OCI-LY1 (cell line): ENCODE results near the gene FADD.

Source experiments
- H2AFZ ChIP-seq: fragments of 200-600 bp; sonication (generic), shearing (Covaris generic); 2 replicates; pipeline ENCODE4 v1.6.0; 2014; ENCODE audit warnings: antibody characterized with exemption, mild to moderate bottlenecking, low read length
- H3F3A ChIP-seq: fragments of 200-600 bp; sonication (generic), shearing (Covaris generic); 2 replicates; pipeline ENCODE4 v1.6.0; 2014; ENCODE audit warnings: mild to moderate bottlenecking, antibody characterized with exemption, low read length, moderate library complexity; ENCODE audit not compliant: insufficient read depth
- H3K27ac ChIP-seq: fragments of 200-600 bp; sonication (generic); 2 replicates; pipeline ENCODE4 v1.5.1; 2014; ENCODE audit warnings: low read length, mixed run types, mild to moderate bottlenecking, low read depth; ENCODE audit not compliant: poor library complexity, severe bottlenecking
- H3K27me3 ChIP-seq: fragments of 200-600 bp; sonication (generic); 2 replicates; pipeline ENCODE4 v1.6.0; 2014; ENCODE audit warnings: antibody characterized with exemption, mild to moderate bottlenecking, low read length, moderate library complexity; ENCODE audit not compliant: insufficient read depth
- H3K36me3 ChIP-seq: fragments of 200-600 bp; sonication (generic); 2 replicates; pipeline ENCODE4 v1.6.1; 2014; ENCODE audit warnings: mild to moderate bottlenecking, antibody characterized with exemption, low read length, moderate library complexity, mixed read lengths; ENCODE audit not compliant: insufficient read depth
- H3K4me1 ChIP-seq: fragments of 200-600 bp; sonication (generic); 2 replicates; pipeline ENCODE4 v1.5.1; 2014; ENCODE audit warnings: mild to moderate bottlenecking, low read length, moderate library complexity; ENCODE audit not compliant: insufficient read depth, severe bottlenecking
- H3K4me2 ChIP-seq: fragments of 200-600 bp; sonication (generic), shearing (Covaris generic); 2 replicates; pipeline ENCODE4 v1.6.1; 2014; ENCODE audit warnings: low read length
- H3K4me3 ChIP-seq: fragments of 200-600 bp; sonication (generic); 2 replicates; pipeline ENCODE4 v1.5.1; 2014; ENCODE audit warnings: low read length, low read depth, mild to moderate bottlenecking, mixed read lengths; ENCODE audit not compliant: poor library complexity, severe bottlenecking
- H3K79me2 ChIP-seq: fragments of 200-600 bp; shearing (Covaris generic); 2 replicates; pipeline ENCODE4 v1.6.1; 2016; ENCODE audit warnings: mixed run types, low read length, mixed read lengths; ENCODE audit not compliant: insufficient read depth
- H3K9ac ChIP-seq: fragments of 200-600 bp; sonication (generic), shearing (Covaris generic); 2 replicates; pipeline ENCODE4 v1.6.1; 2014; ENCODE audit warnings: mild to moderate bottlenecking, low read length, mixed read lengths
- H3K9me2 ChIP-seq: fragments of 200-600 bp; sonication (generic), shearing (Covaris generic); 2 replicates; pipeline ENCODE4 v1.6.1; 2014; ENCODE audit warnings: low read depth, mild to moderate bottlenecking, low read length, mixed read lengths
- H3K9me3 ChIP-seq: fragments of 200-600 bp; shearing (Covaris generic); 2 replicates; pipeline ENCODE4 v1.6.1; 2014; ENCODE audit warnings: low read length, mixed read lengths
- H4K20me1 ChIP-seq: fragments of 200-600 bp; sonication (generic), shearing (Covaris generic); 2 replicates; pipeline ENCODE4 v1.6.0; 2016; ENCODE audit warnings: mild to moderate bottlenecking, low read length; ENCODE audit not compliant: insufficient read depth
- CTCF ChIP-seq: fragments of 200-600 bp; sonication (generic), shearing (Covaris generic); IDR thresholded peaks from 2 replicates; pipeline ENCODE4 v1.5.1; 2017; ENCODE audit warnings: mild to moderate bottlenecking, antibody characterized with exemption, low read length, moderate library complexity, mixed read lengths
- EZH2 ChIP-seq: fragments of 200-600 bp; sonication (generic), shearing (Covaris generic); IDR thresholded peaks from 2 replicates; pipeline ENCODE4 v1.8.0; 2017; ENCODE audit warnings: borderline replicate concordance, mixed run types, mild to moderate bottlenecking, antibody characterized with exemption, low read length, moderate library complexity, mixed read lengths

Gene FADD

GRCh38 chr11:70169632-70170031 is 33.5 kb upstream of the FADD start:
- H3K27ac ChIP-seq: no peak overlapping the region
- H3K4me3 ChIP-seq: no peak overlapping the region
- H3K4me2 ChIP-seq: no peak overlapping the region
- H3K9ac ChIP-seq: no peak overlapping the region
- H3F3A ChIP-seq: no peaks in the 10 kb centered on the region
- H3K36me3 ChIP-seq: no peaks in the 10 kb centered on the region
- no peak overlapping the region for H2AFZ ChIP-seq
- H3K79me2 ChIP-seq: no peaks in the 10 kb centered on the region
- no peaks in the 10 kb centered on the region for H3K9me2 ChIP-seq
- H3K9me3 ChIP-seq: no peaks in the 10 kb centered on the region
- no peaks in the 10 kb centered on the region for H3K4me1 ChIP-seq
- no peaks in the 10 kb centered on the region for H4K20me1 ChIP-seq
- H3K27me3 ChIP-seq: no peaks in the 10 kb centered on the region; the same call in 1 of the 2 replicates
- no peak for TF ChIP-seq CTCF
- no peak for TF ChIP-seq EZH2

- Histone ChIP-seq H3K4me3 (no peak overlapping the region), H3K27me3 (no peaks in the 10 kb centered on the region; the same call in 1 of the 2 replicates), H3K9me3 (no peaks in the 10 kb centered on the region), H3K4me2 (no peak overlapping the region), H3K27ac (no peak overlapping the region), H3K9ac (no peak overlapping the region), H3K4me1 (no peaks in the 10 kb centered on the region), H3K9me2 (no peaks in the 10 kb centered on the region), H3K36me3 (no peaks in the 10 kb centered on the region), H3K79me2 (no peaks in the 10 kb centered on the region), H2AFZ (no peak overlapping the region), H4K20me1 (no peaks in the 10 kb centered on the region), H3F3A (no peaks in the 10 kb centered on the region)
- TF ChIP-seq EZH2: no peak
- no peak for TF ChIP-seq CTCF
These were observed 32.4 kb upstream of the FADD start for GRCh38 chr11:70170596-70171210.

- Histone ChIP-seq H3K4me2 (no peak overlapping the region), H2AFZ (no peak overlapping the region), H3K4me1 (no peaks in the 10 kb centered on the region), H3F3A (no peaks in the 10 kb centered on the region), H3K9me3 (no peaks in the 10 kb centered on the region), H3K79me2 (no peaks in the 10 kb centered on the region), H3K36me3 (no peaks in the 10 kb centered on the region), H3K27me3 (no peaks in the 10 kb centered on the region; the same call in 1 of the 2 replicates), H3K4me3 (no peak overlapping the region), H3K27ac (no peak overlapping the region), H3K9me2 (no peaks in the 10 kb centered on the region), H4K20me1 (no peaks in the 10 kb centered on the region), H3K9ac (no peak overlapping the region)
- no peak for TF ChIP-seq CTCF
- TF ChIP-seq EZH2: no peak
These were observed 30.1 kb upstream of the FADD start for GRCh38 chr11:70173018-70173417.
